ENCODE results near the gene RCVRN.

DNA sequence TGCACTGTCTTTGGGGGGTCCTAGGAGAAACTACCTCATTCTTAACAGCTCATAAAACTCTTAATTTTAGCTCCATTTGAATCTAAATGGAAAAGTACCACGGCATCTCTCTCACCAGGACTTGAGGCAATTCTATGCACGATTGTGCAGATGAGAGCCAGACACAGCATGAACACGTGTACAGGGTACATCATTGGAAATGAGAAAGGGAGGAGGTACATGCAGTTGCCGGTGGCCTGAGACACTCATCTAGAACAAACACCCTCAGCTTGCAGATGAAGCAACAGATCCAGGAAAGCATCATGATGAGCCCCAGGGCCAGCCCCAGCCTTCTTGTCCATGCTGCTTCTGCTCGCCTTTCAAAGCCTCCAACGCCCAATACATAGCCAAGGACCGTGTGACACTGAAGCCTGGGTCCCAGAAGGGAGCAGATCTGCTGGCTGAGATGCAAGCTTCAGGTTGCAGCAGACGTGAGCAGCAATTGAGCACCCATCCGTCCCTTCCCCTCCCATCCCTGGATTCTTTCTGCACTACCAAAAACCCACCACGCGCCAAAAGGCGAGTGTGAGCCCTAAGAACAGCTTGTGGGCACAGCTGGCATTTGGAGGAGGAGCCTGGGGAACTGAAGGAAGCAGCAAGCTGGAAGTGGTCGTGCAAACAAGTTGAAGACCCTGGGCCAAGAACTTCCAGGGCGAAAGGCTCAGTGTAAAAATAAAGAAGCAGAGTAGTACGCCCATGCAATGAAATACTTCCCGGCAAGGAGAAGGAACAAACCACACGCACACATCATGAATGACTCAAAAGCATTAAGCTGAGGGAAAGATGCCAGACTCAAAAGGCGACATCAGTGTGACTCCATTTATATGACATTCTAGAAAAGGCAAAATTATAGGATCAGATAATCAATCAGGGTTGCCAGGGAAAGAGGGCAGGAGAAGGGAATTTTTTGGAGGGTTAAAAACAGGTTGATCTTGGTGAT is 7.3 kb upstream of the RCVRN start:
- TF ChIP-seq, protein P1, sequence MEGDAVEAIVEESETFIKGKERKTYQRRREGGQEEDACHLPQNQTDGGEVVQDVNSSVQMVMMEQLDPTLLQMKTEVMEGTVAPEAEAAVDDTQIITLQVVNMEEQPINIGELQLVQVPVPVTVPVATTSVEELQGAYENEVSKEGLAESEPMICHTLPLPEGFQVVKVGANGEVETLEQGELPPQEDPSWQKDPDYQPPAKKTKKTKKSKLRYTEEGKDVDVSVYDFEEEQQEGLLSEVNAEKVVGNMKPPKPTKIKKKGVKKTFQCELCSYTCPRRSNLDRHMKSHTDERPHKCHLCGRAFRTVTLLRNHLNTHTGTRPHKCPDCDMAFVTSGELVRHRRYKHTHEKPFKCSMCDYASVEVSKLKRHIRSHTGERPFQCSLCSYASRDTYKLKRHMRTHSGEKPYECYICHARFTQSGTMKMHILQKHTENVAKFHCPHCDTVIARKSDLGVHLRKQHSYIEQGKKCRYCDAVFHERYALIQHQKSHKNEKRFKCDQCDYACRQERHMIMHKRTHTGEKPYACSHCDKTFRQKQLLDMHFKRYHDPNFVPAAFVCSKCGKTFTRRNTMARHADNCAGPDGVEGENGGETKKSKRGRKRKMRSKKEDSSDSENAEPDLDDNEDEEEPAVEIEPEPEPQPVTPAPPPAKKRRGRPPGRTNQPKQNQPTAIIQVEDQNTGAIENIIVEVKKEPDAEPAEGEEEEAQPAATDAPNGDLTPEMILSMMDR (IDR thresholded peaks at IDR 0.05): no peak
- TF ChIP-seq POLR2A (IDR thresholded peaks at IDR 0.05): no peak

All from testis (tissue), 2 donors.